T-helper 17 cell (primary cell): ENCODE measurements around the gene NAPB. TPM values are rescaled to one million over a fixed set of nuclear protein-coding genes. Genes with fewer than 3 reads are reported as not detected.

Experiments used
- ATAC-seq: fragments of 150-1000 bp; cut with Tn5 transposase; 2 replicates; pipeline ENCODE4 v1.10.0; 2021; ENCODE audit warnings: mild to moderate bottlenecking, moderate library complexity
- DNase-seq, 3 donors: peaks; one replicate each; pipeline versions ENCODE4 v3.0.0 to v3.0.0-alpha.2; 2020 to 2021
- H3K9me3 ChIP-seq: one replicate; pipeline ENCODE4 v1.7.0; 2013; ENCODE audit warnings: low read length, mild to moderate bottlenecking; ENCODE audit not compliant: control insufficient read depth, poor library complexity, severe bottlenecking
- H3K27ac Mint-ChIP-seq: one replicate; pipeline ENCODE4 v1.8.0; 2022; ENCODE audit warnings: mild to moderate bottlenecking, moderate library complexity, mixed read lengths
- H3K27me3 Mint-ChIP-seq: one replicate; pipeline ENCODE4 v1.8.0; 2022; ENCODE audit warnings: mixed read lengths
- H3K36me3 Mint-ChIP-seq: one replicate; pipeline ENCODE4 v1.8.0; 2022; ENCODE audit warnings: low read depth, mixed read lengths
- H3K4me1 Mint-ChIP-seq: one replicate; pipeline ENCODE4 v1.8.0; 2022; ENCODE audit warnings: mild to moderate bottlenecking, mixed read lengths
- H3K4me3 Mint-ChIP-seq: one replicate; pipeline ENCODE4 v1.8.0; 2022; ENCODE audit warnings: mild to moderate bottlenecking, moderate library complexity, mixed read lengths
- total RNA-seq, 4 donors: library from RNA in 2 of 4; stranded (reverse) in 2 of 4; gene quantifications; one replicate each; pipeline ENCODE4 v1.2.3 and lab custom pipeline; 2022 to 2026

The NAPB gene
- total RNA-seq, 2 donors from 2014 or later: 8.5 to 12.3 TPM

DNA sequence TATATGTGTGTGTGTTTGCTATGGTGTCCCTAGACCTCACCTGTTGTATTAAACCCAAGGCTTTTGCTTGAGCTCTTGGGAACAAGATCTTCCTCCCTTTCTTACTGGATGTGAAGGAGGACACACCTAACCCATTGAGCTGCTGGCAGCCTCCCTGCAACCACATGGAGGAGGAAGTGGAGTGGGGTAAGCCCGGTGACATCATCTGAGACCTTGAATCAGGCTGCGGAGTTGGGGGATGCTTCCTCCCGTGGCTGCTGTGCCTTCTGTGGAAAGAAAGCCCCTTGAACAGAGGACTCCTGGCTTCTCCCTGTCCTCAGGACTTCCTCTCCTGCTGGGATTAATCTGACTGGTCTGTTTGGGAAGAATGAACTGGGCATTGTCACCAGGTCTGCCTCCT, 28.1 kb upstream of the NAPB start:
- no peaks in the 10 kb centered on the region for H3K9me3 ChIP-seq
- no peak overlapping the region for H3K27ac Mint-ChIP-seq
- H3K36me3 Mint-ChIP-seq: peaks cover 4% of the 10 kb centered on the region
- H3K4me3 Mint-ChIP-seq: no peak overlapping the region
- H3K27me3 Mint-ChIP-seq: peaks cover 21% of the 10 kb centered on the region
- no peak for ATAC-seq
- H3K4me1 Mint-ChIP-seq: peaks cover 2% of the 10 kb centered on the region
- DNase-seq: no peak

DNA sequence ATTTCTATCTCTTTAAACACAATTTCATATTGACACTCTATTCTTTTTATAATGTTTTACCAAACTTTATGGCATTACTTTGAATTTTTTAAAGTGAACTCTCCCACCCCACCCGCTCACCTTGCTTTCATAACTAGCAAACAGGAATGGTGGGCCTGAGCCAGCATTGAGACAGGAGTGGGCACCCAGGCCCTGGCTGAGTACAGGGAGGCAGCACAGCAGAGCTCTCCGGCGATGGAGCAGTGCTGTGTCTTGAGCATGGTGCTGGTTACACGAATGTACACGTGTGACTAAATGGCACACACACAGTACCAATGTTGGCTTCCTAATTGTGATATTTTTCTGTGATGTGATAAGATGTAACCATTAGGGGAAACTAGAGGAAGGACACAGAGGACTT, 26.9 kb upstream of the NAPB start:
- peaks cover 24% of the 10 kb centered on the region for H3K27me3 Mint-ChIP-seq
- H3K4me1 Mint-ChIP-seq: peaks cover 2% of the 10 kb centered on the region
- peaks cover 4% of the 10 kb centered on the region for H3K36me3 Mint-ChIP-seq
- no peaks in the 10 kb centered on the region for H3K9me3 ChIP-seq
- no peak for ATAC-seq
- H3K4me3 Mint-ChIP-seq: no peak overlapping the region
- no peak for DNase-seq
- no peak overlapping the region for H3K27ac Mint-ChIP-seq

DNA sequence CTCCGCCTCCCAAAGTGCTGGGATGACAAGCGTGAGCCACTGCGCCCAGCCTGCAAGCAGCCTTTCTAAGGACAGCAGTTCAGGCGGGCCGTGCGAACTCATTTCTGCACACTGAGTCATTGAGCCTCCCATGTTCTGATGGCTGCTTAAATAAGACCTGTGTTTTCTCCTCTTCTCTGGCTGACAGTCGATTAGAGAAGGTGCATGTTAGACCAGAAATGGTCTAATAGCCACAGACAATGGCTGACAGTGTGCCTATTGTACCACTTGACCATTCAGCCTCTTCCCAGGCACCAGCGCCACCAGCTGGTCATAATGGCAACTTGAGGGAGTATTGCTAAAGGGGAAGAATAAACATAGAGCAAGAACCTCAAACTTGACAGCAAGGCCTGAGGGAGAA, 25.2 kb upstream of the NAPB start:
- peaks cover 6% of the 10 kb centered on the region for H3K4me1 Mint-ChIP-seq
- H3K9me3 ChIP-seq: no peaks in the 10 kb centered on the region
- H3K36me3 Mint-ChIP-seq: peaks cover 4% of the 10 kb centered on the region
- DNase-seq (no peak), ATAC-seq (no peak)
- no peak overlapping the region for H3K4me3 Mint-ChIP-seq
- peak overlapping the region; percentile 47 for H3K27ac Mint-ChIP-seq
- peaks cover 19% of the 10 kb centered on the region for H3K27me3 Mint-ChIP-seq

DNA sequence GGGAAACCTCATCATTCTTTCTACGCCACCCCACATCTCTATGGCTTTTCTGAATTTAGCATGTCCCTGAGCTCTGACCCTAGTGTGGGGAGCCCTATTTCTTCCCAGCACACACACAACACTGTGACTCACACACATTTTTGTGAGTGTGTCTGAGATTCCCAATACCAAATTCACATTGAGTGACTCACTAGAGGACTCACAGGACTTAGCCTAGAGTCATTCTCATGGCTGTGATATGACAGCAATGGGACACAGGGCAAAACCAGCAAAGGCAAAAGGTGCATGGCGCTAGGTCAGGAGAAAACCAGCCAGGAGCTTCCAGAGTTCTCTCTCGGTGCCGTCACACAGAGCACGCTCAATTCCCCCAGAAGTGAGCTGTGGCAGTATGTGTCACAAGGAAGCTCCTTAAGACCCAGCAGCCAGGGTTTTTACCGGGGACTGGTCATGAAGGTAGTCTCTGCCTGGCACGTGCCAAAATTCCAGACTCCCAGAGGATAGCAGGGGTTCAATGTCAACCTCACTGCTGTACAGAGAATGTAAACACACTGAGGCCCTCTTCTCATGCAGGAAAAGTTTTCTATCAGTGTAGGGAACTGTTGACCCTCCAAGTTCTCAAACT, 24.4 kb upstream of the NAPB start:
- peaks cover 6% of the 10 kb centered on the region for H3K4me1 Mint-ChIP-seq
- no peak overlapping the region for H3K27ac Mint-ChIP-seq
- H3K4me3 Mint-ChIP-seq: no peak overlapping the region
- no peak for ATAC-seq
- DNase-seq: no peak
- peaks cover 13% of the 10 kb centered on the region for H3K27me3 Mint-ChIP-seq
- peaks cover under 1% of the 10 kb centered on the region for H3K36me3 Mint-ChIP-seq
- no peaks in the 10 kb centered on the region for H3K9me3 ChIP-seq

DNA sequence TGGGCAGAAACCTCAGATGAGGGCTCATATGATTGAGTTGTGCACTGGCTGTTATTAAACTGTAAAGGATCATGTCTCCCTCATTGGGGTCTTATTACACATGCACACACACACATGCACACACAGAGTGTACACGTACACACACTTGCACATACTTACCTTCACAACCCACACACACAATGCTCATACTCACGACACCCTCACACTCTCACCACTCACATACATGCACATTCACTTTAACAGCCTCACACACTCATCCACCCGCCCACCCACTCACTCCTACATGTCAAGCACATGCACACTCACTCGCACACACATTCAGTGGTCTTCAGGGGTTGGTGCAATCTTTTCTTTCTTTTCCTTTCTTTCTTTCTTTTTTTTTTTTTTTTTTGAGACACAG, 23.6 kb upstream of the NAPB start:
- H3K4me3 Mint-ChIP-seq: no peak overlapping the region
- DNase-seq: no peak
- peaks cover 16% of the 10 kb centered on the region for H3K27me3 Mint-ChIP-seq
- peaks cover 6% of the 10 kb centered on the region for H3K4me1 Mint-ChIP-seq
- H3K36me3 Mint-ChIP-seq: no peaks in the 10 kb centered on the region
- H3K9me3 ChIP-seq: no peaks in the 10 kb centered on the region
- no peak overlapping the region for H3K27ac Mint-ChIP-seq
- ATAC-seq: no peak

DNA sequence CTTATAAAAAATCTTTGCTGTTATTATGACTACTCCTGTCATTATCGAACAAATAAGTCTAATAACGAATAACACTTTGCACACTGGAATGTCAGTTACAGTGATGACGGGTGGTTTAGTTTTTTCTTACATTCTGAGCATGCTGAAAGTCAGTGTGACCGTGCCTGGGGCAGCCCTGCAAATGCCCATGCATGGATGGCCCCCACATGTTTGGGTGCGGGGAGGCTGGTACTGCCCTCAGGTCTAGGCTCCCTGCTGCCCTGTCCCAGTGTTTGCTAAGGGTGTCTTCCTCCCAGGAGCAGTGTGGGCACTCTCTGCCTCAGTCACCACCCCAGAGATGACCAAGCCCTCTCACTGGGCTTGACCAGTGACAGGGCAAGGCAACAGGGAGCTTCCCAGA, 21.1 kb upstream of the NAPB start:
- ATAC-seq (no peak), DNase-seq (no peak)
- no peaks in the 10 kb centered on the region for H3K9me3 ChIP-seq
- peaks cover 6% of the 10 kb centered on the region for H3K4me1 Mint-ChIP-seq
- no peaks in the 10 kb centered on the region for H3K36me3 Mint-ChIP-seq
- peaks cover 35% of the 10 kb centered on the region for H3K27me3 Mint-ChIP-seq
- H3K27ac Mint-ChIP-seq: no peak overlapping the region
- H3K4me3 Mint-ChIP-seq: no peak overlapping the region

DNA sequence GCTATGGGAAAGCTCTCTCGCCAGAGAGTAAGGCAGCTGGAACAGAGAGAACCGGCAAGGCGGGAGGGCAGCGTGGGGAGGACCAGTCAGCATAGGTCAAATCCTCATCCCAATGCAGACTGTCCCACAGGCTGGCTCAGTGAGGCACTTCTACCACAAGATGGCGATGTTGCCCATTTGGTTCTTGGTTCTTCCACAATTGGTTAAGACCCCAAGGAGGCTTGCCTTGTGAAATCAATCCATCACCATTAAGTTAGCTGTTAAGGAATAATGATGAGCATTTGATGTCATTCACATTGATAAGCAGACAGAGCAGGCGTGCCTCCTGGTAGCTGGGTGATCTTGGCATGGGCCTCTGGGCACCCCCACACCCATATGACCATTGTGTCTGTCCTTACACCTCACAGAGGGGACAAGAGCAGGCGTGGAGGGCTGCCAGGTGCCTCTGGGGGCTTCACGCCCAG, 20.6 kb upstream of the NAPB start:
- no peaks in the 10 kb centered on the region for H3K9me3 ChIP-seq
- Mint-ChIP-seq H3K36me3 (no peaks in the 10 kb centered on the region), H3K4me3 (no peak overlapping the region), H3K4me1 (peaks cover 8% of the 10 kb centered on the region), H3K27me3 (peaks cover 38% of the 10 kb centered on the region), H3K27ac (no peak overlapping the region)
- peak; percentile 73 for ATAC-seq
- DNase-seq: peak; percentile 16 to 27 (median 17)

DNA sequence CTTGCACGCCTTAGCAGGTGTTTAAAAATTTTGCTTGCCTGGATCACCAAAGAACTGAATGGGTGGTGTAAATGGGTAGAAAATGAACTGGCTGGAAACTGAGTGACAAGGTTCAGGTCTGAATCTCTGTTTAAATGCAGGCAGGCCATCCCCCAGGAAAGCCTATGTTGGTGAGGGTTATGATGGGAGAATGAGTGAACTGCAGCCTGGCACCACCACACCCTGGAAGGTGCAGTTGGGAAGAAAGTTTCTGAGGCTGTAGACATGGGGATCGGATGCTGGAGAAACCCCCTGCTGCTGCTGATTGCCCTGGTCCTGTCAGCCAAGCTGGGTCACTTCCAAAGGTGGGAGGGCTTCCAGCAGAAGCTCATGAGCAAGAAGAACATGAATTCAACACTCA, 18.7 kb upstream of the NAPB start:
- Mint-ChIP-seq H3K4me1 (peaks cover 8% of the 10 kb centered on the region), H3K4me3 (no peak overlapping the region), H3K27ac (no peak overlapping the region), H3K27me3 (peaks cover 47% of the 10 kb centered on the region), H3K36me3 (no peaks in the 10 kb centered on the region)
- no peak for DNase-seq
- no peaks in the 10 kb centered on the region for H3K9me3 ChIP-seq
- ATAC-seq: no peak

DNA sequence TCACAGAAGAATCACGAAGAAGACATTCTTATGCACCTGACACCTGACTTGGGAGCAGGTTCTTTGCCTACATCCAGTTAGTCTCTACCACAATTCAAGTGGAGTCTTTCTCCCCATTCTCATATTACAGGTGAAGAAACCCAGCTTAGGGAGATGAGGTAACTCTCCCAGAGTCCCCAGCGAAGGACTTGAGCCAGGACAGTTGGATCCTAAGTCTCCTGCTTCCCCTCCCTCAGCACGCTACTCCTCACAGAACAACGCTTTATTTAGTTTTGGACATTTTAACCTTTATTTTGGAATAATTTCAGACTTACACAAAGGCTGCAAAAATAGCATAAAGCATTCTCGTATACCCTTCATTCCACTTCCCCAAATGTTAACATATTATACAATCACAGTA, 17.4 kb upstream of the NAPB start:
- no peak for DNase-seq
- H3K9me3 ChIP-seq: no peaks in the 10 kb centered on the region
- no peak for ATAC-seq
- no peak overlapping the region for H3K27ac Mint-ChIP-seq
- peaks cover 42% of the 10 kb centered on the region for H3K27me3 Mint-ChIP-seq
- peaks cover 6% of the 10 kb centered on the region for H3K4me1 Mint-ChIP-seq
- H3K36me3 Mint-ChIP-seq: no peaks in the 10 kb centered on the region
- no peak overlapping the region for H3K4me3 Mint-ChIP-seq

DNA sequence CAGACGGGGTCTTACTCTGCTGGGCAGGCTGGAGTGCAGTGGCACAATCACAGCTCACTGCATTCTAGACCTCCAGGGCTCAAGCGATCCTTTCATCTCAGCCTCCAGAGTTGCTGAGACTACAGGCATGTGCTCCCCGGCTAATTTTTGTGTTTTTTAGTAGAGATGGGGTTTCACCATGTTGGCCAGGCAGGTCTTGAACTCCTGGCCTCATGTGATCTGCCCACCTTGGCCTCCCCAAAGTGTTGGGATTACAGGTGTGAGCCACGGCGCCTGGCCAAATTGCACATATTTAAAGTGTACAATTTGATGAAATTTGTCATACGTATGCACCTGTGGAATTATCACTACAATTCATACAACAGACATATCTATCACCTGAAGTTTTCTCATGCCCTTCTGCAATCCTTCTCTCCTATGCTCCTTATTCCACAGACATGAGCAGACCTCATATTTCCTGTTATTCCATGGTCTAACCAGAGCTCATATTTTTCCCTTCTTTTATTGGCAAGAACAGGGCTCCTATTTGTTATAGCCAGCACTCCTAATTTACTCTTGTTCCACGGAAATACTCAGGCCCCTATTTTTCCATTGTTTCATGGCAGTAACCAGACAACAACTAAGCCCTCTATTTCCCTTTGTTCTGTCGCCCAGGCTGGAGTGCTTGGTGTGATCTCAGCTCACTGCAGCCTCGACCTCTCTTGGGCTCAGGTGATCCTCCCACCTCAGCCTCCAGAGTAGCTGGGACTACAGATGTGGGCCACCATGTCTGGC, 16.0 kb upstream of the NAPB start:
- no peak for DNase-seq
- peaks cover 6% of the 10 kb centered on the region for H3K4me1 Mint-ChIP-seq
- no peak for ATAC-seq
- no peak overlapping the region for H3K4me3 Mint-ChIP-seq
- no peaks in the 10 kb centered on the region for H3K36me3 Mint-ChIP-seq
- no peaks in the 10 kb centered on the region for H3K9me3 ChIP-seq
- no peak overlapping the region for H3K27ac Mint-ChIP-seq
- H3K27me3 Mint-ChIP-seq: peaks cover 42% of the 10 kb centered on the region

DNA sequence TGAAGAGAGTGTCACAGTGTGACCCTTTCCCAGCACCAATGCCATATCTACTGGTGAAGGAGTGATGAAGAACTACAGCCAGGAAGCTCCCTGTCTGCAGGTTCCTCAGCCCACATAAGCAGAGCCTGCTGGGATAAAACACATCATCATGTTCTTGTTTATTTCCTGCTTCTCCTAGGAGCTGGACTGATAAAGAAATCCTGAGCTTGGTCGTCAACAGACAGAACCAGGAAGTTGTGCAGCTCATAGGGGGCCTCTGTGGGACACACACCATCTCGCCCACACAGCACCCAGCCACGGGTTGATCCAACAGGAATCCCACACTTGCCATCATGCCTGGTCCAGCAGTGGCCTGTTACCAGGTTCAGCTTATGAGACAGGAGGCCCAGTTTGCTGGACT, 15.4 kb upstream of the NAPB start:
- peaks cover 3% of the 10 kb centered on the region for H3K4me1 Mint-ChIP-seq
- ATAC-seq: no peak
- DNase-seq: no peak
- H3K36me3 Mint-ChIP-seq: no peaks in the 10 kb centered on the region
- no peaks in the 10 kb centered on the region for H3K9me3 ChIP-seq
- no peak overlapping the region for H3K4me3 Mint-ChIP-seq
- no peak overlapping the region for H3K27ac Mint-ChIP-seq
- H3K27me3 Mint-ChIP-seq: peaks cover 42% of the 10 kb centered on the region

DNA sequence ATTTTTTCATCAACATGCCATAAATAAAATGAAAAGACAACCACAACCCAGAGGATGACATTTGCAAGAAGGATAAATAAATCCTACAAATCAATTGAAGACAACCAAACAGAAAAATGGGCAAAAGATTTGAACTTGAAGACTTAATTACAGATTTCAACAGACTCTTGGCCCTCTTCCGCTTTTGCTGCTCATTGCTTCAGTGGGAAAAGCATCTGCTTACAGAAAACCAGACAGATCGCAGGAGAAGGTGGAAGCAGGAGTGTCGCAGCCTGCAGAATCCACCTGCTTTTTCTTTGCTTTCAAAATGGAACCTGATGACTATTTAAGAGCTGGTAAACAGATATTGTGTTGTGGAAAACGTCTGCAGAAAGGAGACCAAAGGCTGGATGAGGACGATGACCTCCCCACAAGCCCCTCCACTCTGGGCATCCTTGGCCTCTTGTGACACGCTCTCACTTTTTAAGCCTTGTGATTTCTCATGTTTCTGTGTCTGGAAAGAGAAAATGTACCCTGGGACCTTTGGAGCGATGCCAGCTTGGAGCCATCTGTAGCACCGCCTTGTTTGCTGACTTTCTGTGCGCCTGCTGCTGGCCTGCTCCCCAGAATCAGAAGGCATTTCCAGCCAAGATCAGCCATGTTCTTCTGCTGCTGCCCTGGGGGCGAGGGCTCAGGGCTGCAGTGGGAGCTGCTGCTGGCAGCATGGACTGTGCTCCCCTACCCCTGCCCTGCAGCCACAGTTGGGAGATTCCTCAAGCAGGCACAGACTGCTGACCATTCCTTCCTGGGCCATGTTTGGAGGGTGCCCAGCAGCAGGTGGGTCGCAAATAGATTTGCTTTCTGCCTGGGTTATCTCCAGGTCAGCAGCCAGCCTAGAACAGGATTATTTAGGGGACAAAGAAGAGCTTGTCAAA, 14.6 kb upstream of the NAPB start:
- Mint-ChIP-seq H3K4me1 (peaks cover 2% of the 10 kb centered on the region), H3K36me3 (no peaks in the 10 kb centered on the region), H3K27ac (no peak overlapping the region), H3K27me3 (peaks cover 42% of the 10 kb centered on the region), H3K4me3 (no peak overlapping the region)
- DNase-seq (no peak), ATAC-seq (no peak)
- H3K9me3 ChIP-seq: no peaks in the 10 kb centered on the region
